Mammary epithelial cell (primary cell): ENCODE data around the gene SIT1.

Experiments used
- EZH2 ChIP-seq: IDR thresholded peaks from 2 replicates; pipeline ENCODE4 v1.6.1; 2012; ENCODE audit warnings: low read length, inconsistent platforms, borderline replicate concordance
- TF ChIP-seq, protein P1 (sequence below), 2 donors: IDR thresholded peaks in 1 of 2; conservative IDR thresholded peaks in 1 of 2; 2 replicates each; pipeline ENCODE4 v1.5.1; 2011 to 2012; ENCODE audit warnings: inconsistent platforms in 2 of 2, low read length in 2 of 2, mild to moderate bottlenecking in 2 of 2, control low read depth in 1 of 2, low read depth in 1 of 2; ENCODE audit not compliant: insufficient read depth in 1 of 2; ENCODE audit errors: extremely low read depth in 1 of 2

DNA sequence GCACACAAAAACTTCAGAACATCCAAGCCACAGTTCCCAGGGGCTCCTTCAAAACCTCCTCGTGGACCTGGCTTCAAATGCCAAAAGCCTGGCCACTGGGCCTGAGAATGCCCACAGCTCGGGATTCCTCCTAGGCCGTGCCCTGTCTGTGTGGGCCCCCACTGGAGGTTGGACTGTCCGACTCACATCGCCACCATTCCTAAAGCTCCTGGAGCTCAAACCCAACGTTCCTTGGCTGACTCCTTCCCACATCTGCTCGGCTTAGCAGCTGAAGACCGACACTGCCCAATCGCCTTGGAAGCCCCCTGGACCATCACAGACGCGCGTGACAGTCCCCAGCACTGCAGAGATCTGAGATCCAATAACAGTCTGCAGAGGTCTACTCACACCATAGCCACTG, 7.7 kb downstream of the SIT1 start:
- TF ChIP-seq, protein P1, sequence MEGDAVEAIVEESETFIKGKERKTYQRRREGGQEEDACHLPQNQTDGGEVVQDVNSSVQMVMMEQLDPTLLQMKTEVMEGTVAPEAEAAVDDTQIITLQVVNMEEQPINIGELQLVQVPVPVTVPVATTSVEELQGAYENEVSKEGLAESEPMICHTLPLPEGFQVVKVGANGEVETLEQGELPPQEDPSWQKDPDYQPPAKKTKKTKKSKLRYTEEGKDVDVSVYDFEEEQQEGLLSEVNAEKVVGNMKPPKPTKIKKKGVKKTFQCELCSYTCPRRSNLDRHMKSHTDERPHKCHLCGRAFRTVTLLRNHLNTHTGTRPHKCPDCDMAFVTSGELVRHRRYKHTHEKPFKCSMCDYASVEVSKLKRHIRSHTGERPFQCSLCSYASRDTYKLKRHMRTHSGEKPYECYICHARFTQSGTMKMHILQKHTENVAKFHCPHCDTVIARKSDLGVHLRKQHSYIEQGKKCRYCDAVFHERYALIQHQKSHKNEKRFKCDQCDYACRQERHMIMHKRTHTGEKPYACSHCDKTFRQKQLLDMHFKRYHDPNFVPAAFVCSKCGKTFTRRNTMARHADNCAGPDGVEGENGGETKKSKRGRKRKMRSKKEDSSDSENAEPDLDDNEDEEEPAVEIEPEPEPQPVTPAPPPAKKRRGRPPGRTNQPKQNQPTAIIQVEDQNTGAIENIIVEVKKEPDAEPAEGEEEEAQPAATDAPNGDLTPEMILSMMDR (conservative IDR thresholded peaks at IDR 0.05 in 1 of 2, IDR thresholded peaks at IDR 0.05 in 1 of 2; ENCODE audit: extremely low read depth in 1 of 2, insufficient read depth in 1 of 2, low read depth in 1 of 2, low read length in 2 of 2): no peak
- TF ChIP-seq EZH2: no peak
